Skin of body (tissue), 2 donors: ENCODE results near the gene PDZRN4. TPM values are rescaled to one million over a fixed set of nuclear protein-coding genes. Genes with fewer than 3 reads are reported as not detected.
"Not testable (repeated sequence)": the region's sequence is repeated elsewhere in the genome, so short reads cannot be mapped to it uniquely, and the experiment has no call there.

Experiments used
- DNase-seq: peaks from one replicate; lab custom pipeline; 2025; lab: John Stamatoyannopoulos, UW
- total RNA-seq: library from RNA; depleted of rRNA; stranded (reverse); fragments of >200 nt; gene quantifications from one replicate; pipeline ENCODE4 v1.2.3, GENCODE V29; 2014

PDZRN4 gene
- total RNA-seq, 1 donor from 2014 or later, result 0.79 TPM

- no peak for DNase-seq
Observed at GRCh38 chr12:41213648-41214047, 25.5 kb downstream of the PDZRN4 start.

GRCh38 chr12:41217727-41218126, 29.6 kb downstream of the PDZRN4 start:
- DNase-seq, result no peak

- DNase-seq, result no peak
Observed at GRCh38 chr12:41220931-41221330, 32.8 kb downstream of the PDZRN4 start.

GRCh38 chr12:41221491-41221890, 33.4 kb downstream of the PDZRN4 start:
- DNase-seq, result no peak

DNA sequence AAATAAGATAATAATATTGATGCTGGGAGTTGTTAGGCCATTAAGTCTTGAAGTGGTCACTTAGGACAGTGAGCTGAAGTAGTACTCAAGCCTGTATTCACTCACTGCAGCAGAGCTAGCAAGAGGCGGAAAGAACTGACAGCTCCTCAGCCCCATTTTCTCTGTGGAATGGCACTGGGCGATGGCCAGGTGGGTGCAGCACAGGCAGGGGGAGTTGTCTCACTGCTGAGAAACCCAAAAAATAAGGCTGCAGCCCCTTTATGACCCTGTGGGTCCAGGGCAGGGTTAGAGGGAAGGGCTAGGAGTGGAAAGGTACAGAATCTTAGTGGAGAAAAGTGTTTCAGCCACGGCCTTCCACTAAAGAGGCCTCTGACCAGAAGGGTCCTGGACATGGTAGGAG, 35.5 kb downstream of the PDZRN4 start:
- no peak for DNase-seq

DNA sequence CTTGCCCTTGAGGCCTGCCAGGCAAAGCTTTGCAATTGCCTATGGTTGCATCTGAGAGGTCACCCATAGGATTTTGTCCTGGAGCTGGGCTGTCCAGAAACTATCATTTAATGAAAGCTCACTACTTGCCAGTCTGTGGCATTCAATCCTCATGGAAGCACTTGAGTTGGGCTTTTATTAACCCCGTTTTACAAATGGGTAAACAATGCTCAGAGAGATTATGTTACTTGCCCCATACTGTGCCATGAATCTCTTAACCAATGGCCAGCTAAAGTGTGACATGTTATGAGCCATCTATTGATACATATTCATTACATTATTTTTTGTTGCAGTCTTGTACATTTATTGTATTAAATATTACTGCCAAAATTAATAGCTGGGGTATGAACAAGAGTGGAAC, 35.9 kb downstream of the PDZRN4 start:
- no peak for DNase-seq

- no peak for DNase-seq
Observed at GRCh38 chr12:41225179-41225578, 37.1 kb downstream of the PDZRN4 start.

GRCh38 chr12:41228066-41228820, 40.1 kb downstream of the PDZRN4 start:
- no peak for DNase-seq

DNA sequence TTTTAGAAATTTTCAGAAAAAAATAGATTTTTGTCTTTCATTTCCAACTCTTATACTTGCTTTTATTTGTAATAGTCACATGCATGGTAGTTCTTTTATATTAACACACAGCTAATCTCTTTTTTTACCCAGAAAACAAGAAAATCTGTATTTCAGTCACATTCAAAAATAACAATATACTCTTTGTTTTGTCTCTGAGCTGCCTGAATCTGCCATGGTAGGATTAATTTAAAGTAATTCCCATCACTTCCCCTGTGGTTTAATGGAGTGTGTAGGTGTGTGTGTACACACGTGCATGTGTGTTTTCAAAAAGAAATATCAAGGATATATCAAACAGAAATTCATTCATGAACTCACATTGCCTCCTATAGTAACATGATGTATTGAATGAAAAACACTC, 42.6 kb downstream of the PDZRN4 start:
- no peak for DNase-seq

DNA sequence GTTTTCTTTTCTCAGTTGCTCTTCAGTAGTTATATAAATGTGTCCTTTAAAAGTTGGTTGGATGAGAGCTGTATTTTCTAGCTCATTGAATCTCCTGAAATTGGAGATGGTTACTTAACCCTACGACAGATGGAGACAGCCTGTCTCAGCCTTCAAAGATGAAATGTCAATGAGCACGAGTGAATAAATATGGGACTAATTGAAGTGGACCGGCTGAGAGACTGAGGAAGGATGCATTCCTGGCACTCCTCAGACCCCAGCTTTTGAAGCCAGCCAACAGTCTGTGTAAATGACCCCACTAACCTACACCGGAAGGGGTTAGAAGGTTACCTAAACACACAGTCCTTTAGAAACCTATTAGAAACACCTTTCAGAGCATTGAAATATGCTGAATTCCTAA, 46.6 kb downstream of the PDZRN4 start:
- DNase-seq, result no peak

- DNase-seq, result no peak
Observed at GRCh38 chr12:41242603-41243002, 54.5 kb downstream of the PDZRN4 start.

DNA sequence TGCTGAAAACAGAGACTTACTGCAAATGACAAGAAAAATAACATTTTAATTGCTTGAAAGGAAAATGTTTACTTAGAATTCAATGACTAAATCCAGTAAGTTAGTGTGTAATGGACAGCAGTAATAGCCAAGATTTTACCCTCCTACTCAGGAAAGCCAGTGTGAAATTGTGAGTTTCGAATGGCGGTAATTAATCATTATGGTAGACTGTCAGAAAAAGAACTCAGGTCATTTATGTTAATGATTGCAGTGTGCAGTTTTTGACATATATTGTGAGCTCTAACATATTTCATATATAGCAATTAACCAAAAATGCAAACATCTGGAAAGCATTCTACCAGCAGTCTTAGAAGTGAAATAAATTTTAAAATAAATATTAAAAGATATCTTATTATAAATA, 60.3 kb downstream of the PDZRN4 start:
- DNase-seq, result no peak

DNA sequence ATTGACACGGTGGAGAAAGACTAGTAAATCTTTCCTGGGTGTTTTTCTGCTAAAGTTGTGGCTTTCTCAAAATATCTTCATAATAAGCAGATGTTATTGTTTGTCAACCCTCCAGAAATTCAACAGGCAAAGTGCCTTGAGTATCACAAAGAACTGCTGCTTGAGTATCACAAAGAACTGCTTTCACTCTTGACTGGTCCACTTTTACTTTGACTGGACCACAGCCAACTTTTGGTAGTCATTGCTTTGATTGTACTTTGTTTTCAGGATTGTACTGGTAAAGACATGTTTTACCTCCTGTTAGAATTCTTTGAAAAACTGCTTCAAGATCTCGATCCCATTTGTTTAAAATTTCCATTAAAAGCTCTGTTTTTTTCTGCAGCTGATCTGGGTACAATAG, 62.6 kb downstream of the PDZRN4 start:
- DNase-seq, result peak; percentile 7

- DNase-seq, result no peak
Observed at GRCh38 chr12:41254004-41254914, 66.1 kb downstream of the PDZRN4 start.

DNA sequence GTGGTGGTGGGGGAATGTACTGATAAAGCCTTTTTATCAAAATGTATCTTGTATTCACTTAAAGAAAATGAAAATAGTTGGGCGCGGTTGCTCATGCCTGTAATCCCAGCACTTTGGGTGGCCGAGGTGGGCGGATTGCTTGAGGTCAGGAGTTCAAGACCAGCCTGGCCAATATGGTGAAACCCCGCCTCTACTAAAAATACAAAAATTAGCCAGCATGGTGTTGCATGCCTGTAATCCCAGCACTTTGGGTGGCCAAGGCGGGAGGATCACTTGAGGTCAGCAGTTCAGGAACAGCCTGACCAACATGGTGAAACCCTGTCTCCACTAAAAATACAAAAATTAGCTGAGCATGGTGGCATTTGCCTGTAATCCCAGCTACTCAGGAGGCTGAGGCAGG, 75.1 kb downstream of the PDZRN4 start:
- not testable (repeated sequence) for DNase-seq

DNA sequence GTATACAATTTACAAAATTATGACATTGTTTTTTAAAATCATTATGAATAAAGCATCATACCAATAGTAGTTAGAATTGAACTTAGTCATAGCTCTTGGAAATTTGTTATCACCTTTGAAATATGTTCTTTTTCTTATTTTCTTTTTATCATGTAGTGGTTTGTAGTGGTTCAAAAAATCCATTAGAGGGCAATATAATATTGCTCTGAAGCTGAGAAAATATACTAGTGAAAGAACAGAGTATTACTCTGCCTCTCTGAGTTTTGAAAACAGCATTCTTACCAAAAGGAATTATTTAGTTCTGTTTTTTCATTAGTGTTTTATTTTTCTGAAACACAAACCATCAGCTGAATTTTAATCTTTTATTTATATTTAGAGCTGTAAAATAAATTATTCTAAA, 76.2 kb downstream of the PDZRN4 start:
- no peak for DNase-seq

- no peak for DNase-seq
Observed at GRCh38 chr12:41269056-41269455, 80.9 kb downstream of the PDZRN4 start.

DNA sequence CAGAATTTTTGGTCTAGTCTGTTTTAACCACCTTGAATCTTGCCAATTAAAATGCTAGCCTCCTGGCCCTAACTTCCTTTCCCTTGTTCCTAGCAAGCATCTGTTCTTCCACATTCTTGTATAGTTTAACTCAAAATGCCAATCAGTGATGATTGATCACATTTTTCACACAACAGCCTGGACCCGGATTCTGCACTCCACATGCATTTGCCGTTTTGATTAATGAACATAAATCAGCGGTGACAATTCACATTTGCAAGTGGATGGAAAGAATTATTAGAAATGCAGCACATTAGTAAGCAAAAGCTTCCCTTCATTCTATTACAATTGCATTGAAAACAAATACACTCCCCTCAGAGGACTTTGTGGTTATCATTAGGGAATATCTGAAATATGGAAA, 83.4 kb downstream of the PDZRN4 start:
- DNase-seq, result no peak

- no peak for DNase-seq
Observed at GRCh38 chr12:41274643-41275042, 86.5 kb downstream of the PDZRN4 start.

DNA sequence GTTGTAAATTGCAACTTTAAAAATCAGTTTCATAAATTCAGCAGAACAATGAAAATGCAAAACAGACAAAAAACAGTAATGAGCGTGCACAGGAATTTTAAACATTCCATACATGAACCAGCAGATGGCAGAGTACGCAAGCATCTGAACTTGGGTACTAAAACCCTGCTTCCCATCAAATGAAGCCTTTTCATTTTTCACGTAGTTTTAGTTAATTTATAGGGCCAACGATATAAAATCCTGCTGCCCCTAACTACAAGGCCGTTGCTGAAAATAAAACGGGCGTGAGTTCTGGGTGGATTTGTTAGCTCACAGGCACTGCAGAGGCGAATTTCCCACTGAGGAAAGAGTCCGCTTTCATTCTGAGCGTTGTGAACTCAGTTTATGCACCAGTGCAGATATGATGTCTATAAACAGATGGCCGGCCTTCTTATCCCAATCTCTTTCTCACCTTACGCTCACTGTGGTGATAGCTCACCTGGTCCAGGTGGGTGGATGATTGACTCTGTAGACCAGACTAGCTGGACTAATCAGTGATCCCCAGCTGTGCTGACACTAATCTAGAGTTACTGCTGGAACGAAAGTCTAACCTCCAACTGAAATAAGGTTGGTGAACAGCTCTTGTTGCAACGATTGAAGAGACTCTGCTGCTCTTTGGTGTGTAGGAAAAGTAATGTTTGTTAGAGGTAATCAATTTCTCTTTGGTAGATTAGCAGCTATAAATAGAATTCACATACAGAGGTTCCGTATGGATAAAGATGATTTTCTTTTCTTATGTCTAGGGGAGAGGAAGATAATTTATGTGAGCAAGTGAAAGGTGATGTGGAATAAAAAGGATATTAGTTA, 89.2 kb downstream of the PDZRN4 start:
- peak; percentile 60 for DNase-seq

GRCh38 chr12:41277946-41278267, 89.8 kb downstream of the PDZRN4 start:
- no peak for DNase-seq
